Kidney (tissue), 14 donors: ENCODE measurements around the gene UBE4B. TPM values are rescaled to one million over a fixed set of nuclear protein-coding genes. Genes with fewer than 3 reads are reported as not detected.
"Not testable (repeated sequence)": the region's sequence is repeated elsewhere in the genome, so short reads cannot be mapped to it uniquely, and the experiment has no call there.

Experiments used
- DNase-seq, 5 donors: peaks; one replicate each; pipeline ENCODE4 v3.0.0-alpha.2; 2013 to 2020
- FAIRE-seq: peaks from 2 replicates; lab custom pipeline; 2012; peaks lifted over from hg19 to GRCh38; lab: Jason Lieb, UNC
- H3K27ac ChIP-seq, 2 donors: one replicate each; pipeline ENCODE4 v1.7.0; 2013; ENCODE audit warnings: low read depth in 2 of 2, low read length in 2 of 2, inconsistent platforms in 1 of 2
- H3K27me3 ChIP-seq: one replicate; pipeline ENCODE4 v1.7.1; 2013; ENCODE audit warnings: low read length, inconsistent platforms; ENCODE audit not compliant: control insufficient read depth, insufficient read depth
- H3K36me3 ChIP-seq, 3 donors: one replicate each; pipeline versions ENCODE4 v1.7.0 to v1.7.1; 2013; ENCODE audit warnings: low read length in 3 of 3, control low read depth in 1 of 3, inconsistent platforms in 1 of 3; ENCODE audit not compliant: insufficient read depth in 3 of 3, control insufficient read depth in 2 of 3
- H3K4me1 ChIP-seq, 3 donors: one replicate each; pipeline versions ENCODE4 v1.7.0 to v1.7.1; 2013; ENCODE audit warnings: low read length in 3 of 3, inconsistent platforms in 1 of 3, low read depth in 1 of 3; ENCODE audit not compliant: control insufficient read depth in 2 of 3, insufficient read depth in 2 of 3
- H3K4me3 ChIP-seq, 3 donors: one replicate each; pipeline versions ENCODE4 v1.7.0 to v1.8.1; 2013; ENCODE audit warnings: low read length in 3 of 3, control low read depth in 1 of 3, inconsistent platforms in 1 of 3
- H3K9ac ChIP-seq, 3 donors: one replicate each; pipeline versions ENCODE4 v1.7.0 to v1.7.1; 2013; ENCODE audit warnings: low read length in 3 of 3, control low read depth in 1 of 3, inconsistent platforms in 1 of 3
- H3K9me3 ChIP-seq, 3 donors: one replicate each; pipeline versions ENCODE4 v1.7.0 to v1.7.1; 2013; ENCODE audit warnings: low read length in 3 of 3, control low read depth in 1 of 3, inconsistent platforms in 1 of 3; ENCODE audit not compliant: control insufficient read depth in 2 of 3, insufficient read depth in 1 of 3
- intact Hi-C: fragments of 100-400 bp; cut with DNase I; formaldehyde crosslinking; loops from one replicate; pipeline ENCODE4 v1.11.1; 2022
- polyA plus RNA-seq: library from polyadenylated mRNA; stranded (reverse); fragments of 350-450 nt; fragmentation: Illumina TruSeq; extraction: RNeasy Lipid Tissue Mini Kit (QIAGEN cat#74804); gene quantifications from one replicate; pipeline ENCODE4 v1.2.3, GENCODE V29; 2014; ENCODE audit warnings: low read depth, low replicate concordance; ENCODE audit not compliant: insufficient read depth
- total RNA-seq: library from RNA; stranded (reverse); fragmentation: NEBNext Ultra II Directional; extraction: Animal tissue kit (Norgen Biotek cat#: 25700); gene quantifications from one replicate; pipeline ENCODE4 v1.2.1, GENCODE V29; 2021
- TF ChIP-seq, protein P1 (sequence below): IDR thresholded peaks from 3 replicates; pipeline ENCODE4 v1.5.1; 2012; ENCODE audit warnings: mild to moderate bottlenecking, moderate library complexity, borderline replicate concordance; ENCODE audit not compliant: insufficient read depth; ENCODE audit errors: extremely low read depth
- donor health status: control.
- donor health status: control.
- donor health status: control.
- donor health status: control.
- donor health status: control.
- donor health status: DM: yes; HTN: yes; CAD: no.
- donor health status: Normal renal cell carcinoma (clear cell type).

Gene UBE4B
- total and polyA plus RNA-seq, 2 donors from 2014 or later = 13.3 to 33.5 TPM

DNA sequence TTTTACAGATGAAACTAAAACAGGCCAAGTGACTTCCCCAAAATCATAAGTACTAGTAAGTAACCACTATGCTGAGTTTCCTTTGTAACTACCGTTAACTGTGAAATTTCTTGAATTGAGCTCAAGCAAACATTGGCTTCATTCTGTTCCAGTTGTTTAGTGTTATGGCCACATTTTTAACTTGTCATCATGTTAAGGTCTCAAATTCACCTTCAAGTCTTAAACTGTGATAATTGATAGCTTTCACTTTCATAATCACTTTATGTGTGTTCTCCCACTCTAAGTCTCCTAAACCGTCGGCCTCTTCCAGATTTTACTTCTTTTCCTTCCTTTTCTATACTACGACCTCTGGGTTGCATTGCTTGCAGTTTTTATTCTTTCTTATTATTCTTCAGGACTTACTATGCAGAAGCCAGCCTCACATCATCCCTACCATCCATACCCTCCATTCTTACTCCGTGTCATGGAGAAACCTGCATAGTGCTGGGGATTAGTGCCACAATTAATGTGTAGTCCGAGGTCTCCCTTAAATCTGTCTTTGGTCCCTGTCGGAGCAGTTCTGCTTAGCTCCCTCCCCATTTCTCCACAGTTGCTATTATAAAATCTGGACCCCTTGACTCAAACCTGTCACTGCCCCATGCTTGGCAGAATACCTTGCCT is 183.5 kb downstream of the UBE4B start:
- H3K36me3 ChIP-seq = no peaks in the 10 kb centered on the region
- H3K9ac ChIP-seq = no peak overlapping the region
- H3K27ac ChIP-seq = no peak overlapping the region
- H3K27me3 ChIP-seq = no peaks in the 10 kb centered on the region
- no peaks in the 10 kb centered on the region for H3K9me3 ChIP-seq
- no peak overlapping the region for H3K4me3 ChIP-seq
- intact Hi-C loops = no loop called here
- DNase-seq = no peak
- TF ChIP-seq, protein P1, sequence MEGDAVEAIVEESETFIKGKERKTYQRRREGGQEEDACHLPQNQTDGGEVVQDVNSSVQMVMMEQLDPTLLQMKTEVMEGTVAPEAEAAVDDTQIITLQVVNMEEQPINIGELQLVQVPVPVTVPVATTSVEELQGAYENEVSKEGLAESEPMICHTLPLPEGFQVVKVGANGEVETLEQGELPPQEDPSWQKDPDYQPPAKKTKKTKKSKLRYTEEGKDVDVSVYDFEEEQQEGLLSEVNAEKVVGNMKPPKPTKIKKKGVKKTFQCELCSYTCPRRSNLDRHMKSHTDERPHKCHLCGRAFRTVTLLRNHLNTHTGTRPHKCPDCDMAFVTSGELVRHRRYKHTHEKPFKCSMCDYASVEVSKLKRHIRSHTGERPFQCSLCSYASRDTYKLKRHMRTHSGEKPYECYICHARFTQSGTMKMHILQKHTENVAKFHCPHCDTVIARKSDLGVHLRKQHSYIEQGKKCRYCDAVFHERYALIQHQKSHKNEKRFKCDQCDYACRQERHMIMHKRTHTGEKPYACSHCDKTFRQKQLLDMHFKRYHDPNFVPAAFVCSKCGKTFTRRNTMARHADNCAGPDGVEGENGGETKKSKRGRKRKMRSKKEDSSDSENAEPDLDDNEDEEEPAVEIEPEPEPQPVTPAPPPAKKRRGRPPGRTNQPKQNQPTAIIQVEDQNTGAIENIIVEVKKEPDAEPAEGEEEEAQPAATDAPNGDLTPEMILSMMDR = no peak
- H3K4me1 ChIP-seq = peaks cover 0 to 22% (median 18%) of the 10 kb centered on the region in 3 donors
- no peak for FAIRE-seq

DNA sequence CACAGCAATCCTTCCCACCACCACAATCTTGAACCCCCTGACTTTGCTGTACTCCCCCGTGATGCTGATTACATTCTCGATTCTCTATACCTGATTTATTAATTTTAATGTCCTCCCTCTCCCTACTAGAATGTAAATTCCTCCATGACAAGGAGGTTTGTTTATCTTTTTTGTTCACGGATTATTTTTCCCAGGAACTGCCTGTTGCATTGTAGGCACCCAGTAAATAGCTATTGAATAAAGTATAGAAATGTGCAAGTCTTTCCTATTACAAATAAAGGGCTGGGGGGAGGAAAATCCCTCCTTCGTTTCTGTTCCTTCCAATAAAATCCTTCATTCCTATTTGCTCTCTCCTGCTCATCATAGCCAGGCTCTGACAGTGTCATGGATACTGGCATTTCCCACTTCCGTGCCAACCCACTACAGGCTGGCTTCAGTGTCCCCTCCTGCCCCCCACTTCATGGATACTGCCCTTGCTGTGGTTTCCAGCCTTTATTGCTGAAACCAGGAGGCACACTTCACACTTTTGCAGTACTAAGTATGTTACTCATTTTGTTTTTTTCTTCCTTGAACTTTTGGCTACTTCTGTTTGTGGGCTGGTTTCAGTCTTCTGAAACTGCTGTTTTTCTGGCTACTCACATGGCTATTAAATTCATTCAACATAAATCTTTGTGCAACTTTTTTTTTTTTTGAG is 185.1 kb downstream of the UBE4B start:
- Histone ChIP-seq H3K36me3 (no peaks in the 10 kb centered on the region), H3K9me3 (no peaks in the 10 kb centered on the region), H3K27ac (no peak overlapping the region), H3K4me3 (no peak overlapping the region), H3K9ac (peak overlapping the region in 1 of 3 donors; percentile 19), H3K4me1 (peaks cover 0 to 16% (median 14%) of the 10 kb centered on the region in 3 donors), H3K27me3 (no peaks in the 10 kb centered on the region)
- TF ChIP-seq, protein P1 = no peak
- no peak for FAIRE-seq
- peak in 1 of 5 donors; percentile 48 for DNase-seq
- intact Hi-C loops = no loop called here

DNA sequence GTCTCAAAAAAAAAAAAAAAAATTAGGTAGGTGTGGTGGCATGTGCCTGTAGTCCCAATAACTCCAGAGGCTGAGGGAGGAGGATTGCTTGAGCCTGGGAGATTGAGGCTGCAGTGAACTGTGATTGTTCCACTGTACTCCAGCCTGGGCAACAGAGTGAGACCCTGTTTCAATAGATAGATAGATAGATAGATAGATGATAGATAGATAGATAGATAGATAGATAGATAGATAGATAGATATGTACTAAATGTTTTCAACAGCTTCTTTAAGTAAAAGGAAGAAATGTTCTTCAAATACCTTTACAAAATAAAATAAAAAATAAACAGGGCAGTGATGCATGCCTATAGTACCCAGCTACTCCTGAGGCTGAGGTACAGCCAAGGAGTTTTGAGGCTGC is 187.4 kb downstream of the UBE4B start:
- FAIRE-seq (no peak), DNase-seq (no peak)
- TF ChIP-seq, protein P1 = no peak
- Histone ChIP-seq H3K4me1 (peaks cover 0 to 16% (median 14%) of the 10 kb centered on the region in 3 donors), H3K4me3 (no peak overlapping the region), H3K9me3 (no peaks in the 10 kb centered on the region), H3K36me3 (no peaks in the 10 kb centered on the region), H3K9ac (no peak overlapping the region), H3K27me3 (no peaks in the 10 kb centered on the region), H3K27ac (no peak overlapping the region)
- intact Hi-C loops = no loop called here

DNA sequence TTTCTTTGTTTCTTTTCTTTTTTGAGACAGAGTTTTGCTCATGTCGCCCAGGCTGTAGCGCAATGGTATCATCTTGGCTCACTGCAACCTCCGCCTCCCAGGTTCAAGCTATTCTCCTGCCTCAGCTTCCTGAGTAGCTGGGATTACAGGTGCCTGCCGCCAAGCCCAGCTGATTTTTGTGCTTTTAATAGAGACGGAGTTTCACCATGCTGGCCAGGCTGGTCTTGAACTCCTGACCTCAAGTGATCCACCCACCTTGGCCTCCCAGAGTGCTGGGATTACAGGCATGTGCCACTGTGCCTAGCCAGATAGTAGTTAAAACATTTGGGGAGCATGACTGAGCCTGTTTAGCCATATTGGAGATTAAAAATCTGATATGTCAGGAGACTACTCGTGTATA is 187.9 kb downstream of the UBE4B start:
- DNase-seq = not testable (repeated sequence)

More for the DNA sequence above, 187.9 kb downstream of the UBE4B start:
- H3K36me3 ChIP-seq, intact Hi-C loops, H3K9me3 ChIP-seq, H3K4me3 ChIP-seq, H3K9ac ChIP-seq, H3K27ac ChIP-seq, H3K27me3 ChIP-seq, FAIRE-seq: not testable (repeated sequence)
- peaks cover 0 to 17% (median 16%) of the 10 kb centered on the region in 3 donors for H3K4me1 ChIP-seq
